OCI-LY1 (cell line): Measurements from ENCODE around the gene ARMH3.

ENCODE experiments used
- H2AFZ ChIP-seq: fragments of 200-600 bp; sonication (generic), shearing (Covaris generic); 2 replicates; pipeline ENCODE4 v1.6.0; 2014; ENCODE audit warnings: antibody characterized with exemption, mild to moderate bottlenecking, low read length
- H3F3A ChIP-seq: fragments of 200-600 bp; sonication (generic), shearing (Covaris generic); 2 replicates; pipeline ENCODE4 v1.6.0; 2014; ENCODE audit warnings: mild to moderate bottlenecking, antibody characterized with exemption, low read length, moderate library complexity; ENCODE audit not compliant: insufficient read depth
- H3K27ac ChIP-seq: fragments of 200-600 bp; sonication (generic); 2 replicates; pipeline ENCODE4 v1.5.1; 2014; ENCODE audit warnings: low read length, mixed run types, mild to moderate bottlenecking, low read depth; ENCODE audit not compliant: poor library complexity, severe bottlenecking
- H3K27me3 ChIP-seq: fragments of 200-600 bp; sonication (generic); 2 replicates; pipeline ENCODE4 v1.6.0; 2014; ENCODE audit warnings: antibody characterized with exemption, mild to moderate bottlenecking, low read length, moderate library complexity; ENCODE audit not compliant: insufficient read depth
- H3K36me3 ChIP-seq: fragments of 200-600 bp; sonication (generic); 2 replicates; pipeline ENCODE4 v1.6.1; 2014; ENCODE audit warnings: mild to moderate bottlenecking, antibody characterized with exemption, low read length, moderate library complexity, mixed read lengths; ENCODE audit not compliant: insufficient read depth
- H3K4me1 ChIP-seq: fragments of 200-600 bp; sonication (generic); 2 replicates; pipeline ENCODE4 v1.5.1; 2014; ENCODE audit warnings: mild to moderate bottlenecking, low read length, moderate library complexity; ENCODE audit not compliant: insufficient read depth, severe bottlenecking
- H3K4me2 ChIP-seq: fragments of 200-600 bp; sonication (generic), shearing (Covaris generic); 2 replicates; pipeline ENCODE4 v1.6.1; 2014; ENCODE audit warnings: low read length
- H3K4me3 ChIP-seq: fragments of 200-600 bp; sonication (generic); 2 replicates; pipeline ENCODE4 v1.5.1; 2014; ENCODE audit warnings: low read length, low read depth, mild to moderate bottlenecking, mixed read lengths; ENCODE audit not compliant: poor library complexity, severe bottlenecking
- H3K79me2 ChIP-seq: fragments of 200-600 bp; shearing (Covaris generic); 2 replicates; pipeline ENCODE4 v1.6.1; 2016; ENCODE audit warnings: mixed run types, low read length, mixed read lengths; ENCODE audit not compliant: insufficient read depth
- H3K9ac ChIP-seq: fragments of 200-600 bp; sonication (generic), shearing (Covaris generic); 2 replicates; pipeline ENCODE4 v1.6.1; 2014; ENCODE audit warnings: mild to moderate bottlenecking, low read length, mixed read lengths
- H3K9me2 ChIP-seq: fragments of 200-600 bp; sonication (generic), shearing (Covaris generic); 2 replicates; pipeline ENCODE4 v1.6.1; 2014; ENCODE audit warnings: low read depth, mild to moderate bottlenecking, low read length, mixed read lengths
- H3K9me3 ChIP-seq: fragments of 200-600 bp; shearing (Covaris generic); 2 replicates; pipeline ENCODE4 v1.6.1; 2014; ENCODE audit warnings: low read length, mixed read lengths
- H4K20me1 ChIP-seq: fragments of 200-600 bp; sonication (generic), shearing (Covaris generic); 2 replicates; pipeline ENCODE4 v1.6.0; 2016; ENCODE audit warnings: mild to moderate bottlenecking, low read length; ENCODE audit not compliant: insufficient read depth
- CTCF ChIP-seq: fragments of 200-600 bp; sonication (generic), shearing (Covaris generic); IDR thresholded peaks from 2 replicates; pipeline ENCODE4 v1.5.1; 2017; ENCODE audit warnings: mild to moderate bottlenecking, antibody characterized with exemption, low read length, moderate library complexity, mixed read lengths
- EZH2 ChIP-seq: fragments of 200-600 bp; sonication (generic), shearing (Covaris generic); IDR thresholded peaks from 2 replicates; pipeline ENCODE4 v1.8.0; 2017; ENCODE audit warnings: borderline replicate concordance, mixed run types, mild to moderate bottlenecking, antibody characterized with exemption, low read length, moderate library complexity, mixed read lengths

The ARMH3 gene

DNA sequence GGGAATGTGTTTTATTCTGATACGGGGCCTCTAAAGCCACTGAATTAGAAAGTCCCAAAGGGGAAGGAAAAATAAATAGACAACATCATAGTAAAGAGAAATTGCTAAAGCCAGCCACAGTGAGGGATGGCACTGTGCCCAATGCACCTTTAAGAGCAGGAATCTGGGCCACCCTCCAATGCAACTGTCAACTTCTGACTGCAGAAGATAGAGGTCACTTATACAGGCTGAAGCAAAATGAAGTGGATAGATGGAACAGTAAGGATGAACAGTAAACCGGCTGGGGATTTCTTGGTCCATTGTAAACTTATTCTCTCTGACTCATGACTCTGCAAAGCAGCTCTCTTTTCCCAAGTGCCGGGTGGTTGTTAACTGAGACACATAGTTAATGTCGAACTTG lies 158.3 kb downstream of the ARMH3 start:
- H3K4me3 ChIP-seq, result no peak overlapping the region
- no peak overlapping the region for H2AFZ ChIP-seq
- H3K27me3 ChIP-seq, result no peaks in the 10 kb centered on the region
- peaks cover 19% of the 10 kb centered on the region for H3K4me1 ChIP-seq
- no peaks in the 10 kb centered on the region for H3F3A ChIP-seq
- H4K20me1 ChIP-seq, result no peaks in the 10 kb centered on the region
- no peaks in the 10 kb centered on the region for H3K36me3 ChIP-seq
- H3K27ac ChIP-seq, result no peak overlapping the region
- no peak overlapping the region for H3K9ac ChIP-seq
- no peak overlapping the region for H3K4me2 ChIP-seq
- H3K9me2 ChIP-seq, result no peaks in the 10 kb centered on the region
- H3K9me3 ChIP-seq, result no peaks in the 10 kb centered on the region
- no peaks in the 10 kb centered on the region for H3K79me2 ChIP-seq
- TF ChIP-seq EZH2, result no peak
- no peak for TF ChIP-seq CTCF

- no peaks in the 10 kb centered on the region for H3F3A ChIP-seq
- no peaks in the 10 kb centered on the region for H3K27me3 ChIP-seq
- no peak overlapping the region for H3K4me3 ChIP-seq
- H3K9ac ChIP-seq, result no peak overlapping the region
- H3K36me3 ChIP-seq, result no peaks in the 10 kb centered on the region
- no peak overlapping the region for H2AFZ ChIP-seq
- no peak overlapping the region for H3K27ac ChIP-seq
- H3K4me2 ChIP-seq, result no peak overlapping the region
- no peaks in the 10 kb centered on the region for H4K20me1 ChIP-seq
- H3K79me2 ChIP-seq, result no peaks in the 10 kb centered on the region
- no peak for TF ChIP-seq EZH2
- no peak for TF ChIP-seq CTCF
- H3K9me3 ChIP-seq, result no peaks in the 10 kb centered on the region
- no peaks in the 10 kb centered on the region for H3K9me2 ChIP-seq
- peaks cover 6% of the 10 kb centered on the region for H3K4me1 ChIP-seq
Observed at GRCh38 chr10:101896225-101896877, 159.6 kb downstream of the ARMH3 start.

DNA sequence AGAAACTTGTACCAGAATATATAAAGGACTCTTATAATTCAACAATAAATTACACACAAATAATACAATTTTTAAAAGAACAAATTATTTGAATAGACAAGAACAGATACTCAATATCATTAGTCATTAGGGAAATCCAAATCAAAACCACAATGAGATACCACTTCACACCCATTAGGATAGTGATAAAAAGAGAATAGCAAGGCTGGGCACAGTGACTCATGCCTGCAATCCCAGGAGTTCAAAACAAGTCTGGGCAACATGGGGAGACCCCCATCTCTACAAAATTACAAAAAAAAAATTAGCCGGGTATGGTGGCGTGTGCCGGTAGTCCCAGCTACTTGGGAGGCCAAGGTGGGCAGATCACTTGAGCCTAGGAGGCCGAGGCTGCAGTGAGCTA lies 160.2 kb downstream of the ARMH3 start:
- H3F3A ChIP-seq, result no peaks in the 10 kb centered on the region
- no peaks in the 10 kb centered on the region for H3K36me3 ChIP-seq
- H3K4me3 ChIP-seq, result no peak overlapping the region
- H4K20me1 ChIP-seq, result no peaks in the 10 kb centered on the region
- H3K27me3 ChIP-seq, result no peaks in the 10 kb centered on the region
- no peaks in the 10 kb centered on the region for H3K9me3 ChIP-seq
- H3K9me2 ChIP-seq, result no peaks in the 10 kb centered on the region
- H3K79me2 ChIP-seq, result no peaks in the 10 kb centered on the region
- no peak overlapping the region for H3K4me2 ChIP-seq
- no peak overlapping the region for H3K27ac ChIP-seq
- H3K9ac ChIP-seq, result no peak overlapping the region
- TF ChIP-seq CTCF (no peak), EZH2 (no peak)
- H2AFZ ChIP-seq, result no peak overlapping the region
- peaks cover under 1% of the 10 kb centered on the region for H3K4me1 ChIP-seq
